ENCODE results near the gene SLC15A2.

- no peak for TF ChIP-seq POLR2A (IDR thresholded peaks at IDR 0.05)
- TF ChIP-seq, protein P1, sequence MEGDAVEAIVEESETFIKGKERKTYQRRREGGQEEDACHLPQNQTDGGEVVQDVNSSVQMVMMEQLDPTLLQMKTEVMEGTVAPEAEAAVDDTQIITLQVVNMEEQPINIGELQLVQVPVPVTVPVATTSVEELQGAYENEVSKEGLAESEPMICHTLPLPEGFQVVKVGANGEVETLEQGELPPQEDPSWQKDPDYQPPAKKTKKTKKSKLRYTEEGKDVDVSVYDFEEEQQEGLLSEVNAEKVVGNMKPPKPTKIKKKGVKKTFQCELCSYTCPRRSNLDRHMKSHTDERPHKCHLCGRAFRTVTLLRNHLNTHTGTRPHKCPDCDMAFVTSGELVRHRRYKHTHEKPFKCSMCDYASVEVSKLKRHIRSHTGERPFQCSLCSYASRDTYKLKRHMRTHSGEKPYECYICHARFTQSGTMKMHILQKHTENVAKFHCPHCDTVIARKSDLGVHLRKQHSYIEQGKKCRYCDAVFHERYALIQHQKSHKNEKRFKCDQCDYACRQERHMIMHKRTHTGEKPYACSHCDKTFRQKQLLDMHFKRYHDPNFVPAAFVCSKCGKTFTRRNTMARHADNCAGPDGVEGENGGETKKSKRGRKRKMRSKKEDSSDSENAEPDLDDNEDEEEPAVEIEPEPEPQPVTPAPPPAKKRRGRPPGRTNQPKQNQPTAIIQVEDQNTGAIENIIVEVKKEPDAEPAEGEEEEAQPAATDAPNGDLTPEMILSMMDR (IDR thresholded peaks at IDR 0.05): no peak
Observed at GRCh38 chr3:121958801-121959200, 64.6 kb downstream of the SLC15A2 start.

Data from uterus (tissue), 2 donors.